ENCODE data around the gene SLC6A12. TPM values are rescaled to one million over a fixed set of nuclear protein-coding genes. Genes with fewer than 3 reads are reported as not detected.
A peak's percentile ranks its signal among the peaks of the same experiment; 100 is the strongest.
"Not testable (repeated sequence)": the region's sequence is repeated elsewhere in the genome, so short reads cannot be mapped to it uniquely, and the experiment has no call there.

SLC6A12 gene
- total RNA-seq, 1 experiment from 2014 or later, result 2.1 TPM

GRCh38 chr12:190881-191280, 23.1 kb downstream of the SLC6A12 start:
- TF ChIP-seq CTCF (IDR thresholded peaks at IDR 0.05; ENCODE audit: insufficient read depth in 1 of 2, low read depth in 1 of 2, low read length in 1 of 2, severe bottlenecking in 1 of 2, unreplicated experiment in 1 of 2), result no peak
- no peak overlapping the region for H3K4me3 Mint-ChIP-seq (ENCODE audit: unreplicated experiment)
- H3K9me3 Mint-ChIP-seq (ENCODE audit: unreplicated experiment), result no peaks in the 10 kb centered on the region
- no peak overlapping the region for H3K4me3 ChIP-seq (ENCODE audit: low read depth, low read length)
- H3K27ac Mint-ChIP-seq (ENCODE audit: unreplicated experiment), result no peak overlapping the region
- H3K4me1 Mint-ChIP-seq (ENCODE audit: low read depth, unreplicated experiment), result no peaks in the 10 kb centered on the region
- intact Hi-C loops (cut with micrococcal nuclease; ENCODE audit: unreplicated experiment), result no loop called here
- peaks cover 12% of the 10 kb centered on the region for H3K27me3 Mint-ChIP-seq (ENCODE audit: insufficient read depth, unreplicated experiment)
- H3K36me3 Mint-ChIP-seq (ENCODE audit: insufficient read depth, unreplicated experiment), result no peaks in the 10 kb centered on the region
- H3K36me3 ChIP-seq (ENCODE audit: control insufficient read depth, insufficient read depth, low read length), result no peaks in the 10 kb centered on the region
- CTCF ChIA-PET, result no interaction called here
- POLR2A ChIA-PET, result no interaction called here
- DNase-seq, result no peak
- H3K9me3 ChIP-seq, result no peaks in the 10 kb centered on the region
- H3K4me1 ChIP-seq, result no peaks in the 10 kb centered on the region
- no TSS peak for BruUV-seq (replicated peaks)
- no peaks in the 10 kb centered on the region for H3K27me3 ChIP-seq (replicated peaks; ENCODE audit: control insufficient read depth, insufficient read depth, low read length)

- H3K36me3 ChIP-seq (ENCODE audit: control insufficient read depth, insufficient read depth, low read length), result no peaks in the 10 kb centered on the region
- H3K9me3 ChIP-seq, result no peaks in the 10 kb centered on the region
- Mint-ChIP-seq H3K27ac (ENCODE audit: unreplicated experiment) (no peak overlapping the region), H3K27me3 (ENCODE audit: insufficient read depth, unreplicated experiment) (peaks cover 12% of the 10 kb centered on the region), H3K4me3 (ENCODE audit: unreplicated experiment) (no peak overlapping the region), H3K4me1 (ENCODE audit: low read depth, unreplicated experiment) (no peaks in the 10 kb centered on the region), H3K36me3 (ENCODE audit: insufficient read depth, unreplicated experiment) (no peaks in the 10 kb centered on the region), H3K9me3 (ENCODE audit: unreplicated experiment) (no peaks in the 10 kb centered on the region)
- BruUV-seq (replicated peaks), result no TSS peak
- no peaks in the 10 kb centered on the region for H3K4me1 ChIP-seq
- no peak for TF ChIP-seq CTCF (IDR thresholded peaks at IDR 0.05; ENCODE audit: insufficient read depth in 1 of 2, low read depth in 1 of 2, low read length in 1 of 2, severe bottlenecking in 1 of 2, unreplicated experiment in 1 of 2)
- ChIA-PET CTCF (no interaction called here), POLR2A (no interaction called here)
- no peak overlapping the region for H3K4me3 ChIP-seq (ENCODE audit: low read depth, low read length)
- H3K27me3 ChIP-seq (replicated peaks; ENCODE audit: control insufficient read depth, insufficient read depth, low read length), result no peaks in the 10 kb centered on the region
- no peak for DNase-seq
- intact Hi-C loops (cut with micrococcal nuclease; ENCODE audit: unreplicated experiment), result no loop called here
Observed at GRCh38 chr12:189622-189962, 24.4 kb downstream of the SLC6A12 start.

- H3K4me3 ChIP-seq (ENCODE audit: low read depth, low read length), result peak overlapping the region; percentile 26
Observed at GRCh38 chr12:188910-189621, 24.9 kb downstream of the SLC6A12 start.

GRCh38 chr12:187986-188909, 25.7 kb downstream of the SLC6A12 start:
- DNase-seq; POLR2A ChIA-PET; H3K9me3 ChIP-seq; H3K4me3 ChIP-seq (ENCODE audit: low read depth, low read length); H3K27me3 ChIP-seq (replicated peaks; ENCODE audit: control insufficient read depth, insufficient read depth, low read length); H3K27me3 Mint-ChIP-seq (ENCODE audit: insufficient read depth, unreplicated experiment); H3K36me3 ChIP-seq (ENCODE audit: control insufficient read depth, insufficient read depth, low read length); H3K4me1 ChIP-seq; H3K36me3 Mint-ChIP-seq (ENCODE audit: insufficient read depth, unreplicated experiment); H3K27ac Mint-ChIP-seq (ENCODE audit: unreplicated experiment); H3K4me1 Mint-ChIP-seq (ENCODE audit: low read depth, unreplicated experiment); intact Hi-C loops (cut with micrococcal nuclease; ENCODE audit: unreplicated experiment); BruUV-seq (replicated peaks); H3K9me3 Mint-ChIP-seq (ENCODE audit: unreplicated experiment): not testable (repeated sequence)
- CTCF ChIA-PET, result interaction anchor here (0.7 to 1.1 kb wide), 3 partner anchors 11 to 26 kb away, joined by 3 to 5 read pairs (median 3); no protein-coding TSS in a partner anchor
- H3K4me3 Mint-ChIP-seq (ENCODE audit: unreplicated experiment), result peak overlapping the region; percentile 69

More at GRCh38 chr12:188910-189621, 24.9 kb downstream of the SLC6A12 start:
- Histone ChIP-seq H3K27me3 (replicated peaks; ENCODE audit: control insufficient read depth, insufficient read depth, low read length) (no peaks in the 10 kb centered on the region), H3K36me3 (ENCODE audit: control insufficient read depth, insufficient read depth, low read length) (no peaks in the 10 kb centered on the region), H3K4me1 (no peaks in the 10 kb centered on the region), H3K9me3 (no peaks in the 10 kb centered on the region)
- Mint-ChIP-seq H3K27ac (ENCODE audit: unreplicated experiment) (no peak overlapping the region), H3K4me3 (ENCODE audit: unreplicated experiment) (peak overlapping the region; percentile 69), H3K9me3 (ENCODE audit: unreplicated experiment) (no peaks in the 10 kb centered on the region), H3K36me3 (ENCODE audit: insufficient read depth, unreplicated experiment) (no peaks in the 10 kb centered on the region), H3K4me1 (ENCODE audit: low read depth, unreplicated experiment) (no peaks in the 10 kb centered on the region), H3K27me3 (ENCODE audit: insufficient read depth, unreplicated experiment) (peaks cover 10% of the 10 kb centered on the region)
- ChIA-PET POLR2A (no interaction called here), CTCF (interaction anchor here (0.7 kb wide), 1 partner anchor 27 kb away, joined by 3 read pairs; no protein-coding TSS in a partner anchor)
- no TSS peak for BruUV-seq (replicated peaks)
- intact Hi-C loops (cut with micrococcal nuclease; ENCODE audit: unreplicated experiment), result no loop called here
- peak; percentile 60 to 86 for TF ChIP-seq CTCF (IDR thresholded peaks at IDR 0.05; ENCODE audit: insufficient read depth in 1 of 2, low read depth in 1 of 2, low read length in 1 of 2, severe bottlenecking in 1 of 2, unreplicated experiment in 1 of 2)
- peak in 1 of 2 experiments; percentile 76 for DNase-seq
